ENCODE data around the gene UCK2. TPM values are rescaled to one million over a fixed set of nuclear protein-coding genes. Genes with fewer than 3 reads are reported as not detected.

UCK2 gene
- total RNA-seq, 1 experiment from 2014 or later, result 84.2 TPM

DNA sequence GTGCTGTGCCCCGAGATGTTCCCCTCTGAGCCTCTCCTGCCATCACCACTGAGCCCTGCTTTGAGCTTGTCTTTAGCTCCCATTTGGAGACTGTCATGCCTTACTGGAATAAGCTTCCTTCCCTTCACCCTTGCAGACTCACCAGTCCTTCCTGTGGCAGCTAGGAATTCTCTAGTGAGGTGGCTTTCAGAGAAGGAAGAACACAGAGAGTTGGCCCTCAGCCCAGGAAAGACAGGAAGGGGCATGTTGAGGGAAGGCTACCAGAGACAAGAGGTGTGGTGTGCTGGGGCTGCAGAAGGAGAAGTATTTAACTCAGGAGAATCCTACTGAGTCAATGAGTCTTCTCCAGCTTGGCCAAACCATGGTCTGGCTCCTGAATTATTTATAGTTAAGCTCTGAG is 76.3 kb downstream of the UCK2 start:
- Histone ChIP-seq H3K27ac (no peak overlapping the region), H3K36me3 (peaks cover 23% of the 10 kb centered on the region), H3K4me3 (no peak overlapping the region), H3K27me3 (no peaks in the 10 kb centered on the region), H3K4me1 (peaks cover 9% of the 10 kb centered on the region), H3K9me3 (replicated peaks) (no peaks in the 10 kb centered on the region)
- DNase-seq, result no peak

DNA sequence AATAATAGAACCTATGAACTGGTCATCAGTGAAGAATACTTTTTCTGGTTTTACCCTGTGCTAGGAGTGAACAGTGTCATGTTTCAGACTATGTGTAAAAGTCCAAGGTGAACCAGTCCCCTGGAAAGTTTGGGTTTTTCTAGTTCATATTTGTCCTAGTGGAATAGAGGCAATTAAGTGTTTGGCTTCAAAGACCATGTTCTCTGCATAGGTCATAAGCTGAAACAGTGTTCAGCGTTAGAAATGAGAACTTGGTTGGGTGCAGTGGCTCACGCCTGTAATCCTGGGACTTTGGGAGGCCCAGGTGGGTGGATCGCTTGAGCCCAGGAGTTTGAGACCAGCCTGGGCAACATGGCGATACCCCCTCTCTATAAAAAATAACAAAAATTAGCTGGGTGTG is 77.5 kb downstream of the UCK2 start:
- DNase-seq, result no peak
- H3K27me3 ChIP-seq, result no peaks in the 10 kb centered on the region
- peaks cover 23% of the 10 kb centered on the region for H3K36me3 ChIP-seq
- H3K4me3 ChIP-seq, result no peak overlapping the region
- no peak overlapping the region for H3K27ac ChIP-seq
- no peaks in the 10 kb centered on the region for H3K4me1 ChIP-seq
- H3K9me3 ChIP-seq (replicated peaks), result no peaks in the 10 kb centered on the region

DNA sequence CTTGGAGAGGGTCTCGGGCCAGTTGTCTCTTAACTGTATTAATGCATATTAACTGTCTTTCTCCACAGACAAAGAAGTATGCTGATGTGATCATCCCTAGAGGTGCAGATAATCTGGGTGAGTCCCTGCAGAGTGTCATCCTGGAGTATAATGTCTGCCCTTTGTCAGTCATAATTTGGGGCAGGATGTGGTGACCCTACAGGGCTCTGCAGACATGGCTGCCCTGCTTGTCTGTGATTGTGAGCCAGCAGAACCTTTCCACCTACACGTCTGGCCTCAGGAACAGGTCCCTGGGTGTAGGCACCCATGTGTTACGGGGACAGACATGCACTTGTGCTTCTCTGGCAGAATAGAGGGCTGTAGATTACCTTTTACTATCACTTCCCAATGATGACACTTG is 78.4 kb downstream of the UCK2 start:
- H3K27me3 ChIP-seq, result no peaks in the 10 kb centered on the region
- H3K4me3 ChIP-seq, result no peak overlapping the region
- no peak overlapping the region for H3K27ac ChIP-seq
- no peak for DNase-seq
- H3K4me1 ChIP-seq, result no peaks in the 10 kb centered on the region
- H3K36me3 ChIP-seq, result peaks cover 23% of the 10 kb centered on the region
- no peaks in the 10 kb centered on the region for H3K9me3 ChIP-seq (replicated peaks)

DNA sequence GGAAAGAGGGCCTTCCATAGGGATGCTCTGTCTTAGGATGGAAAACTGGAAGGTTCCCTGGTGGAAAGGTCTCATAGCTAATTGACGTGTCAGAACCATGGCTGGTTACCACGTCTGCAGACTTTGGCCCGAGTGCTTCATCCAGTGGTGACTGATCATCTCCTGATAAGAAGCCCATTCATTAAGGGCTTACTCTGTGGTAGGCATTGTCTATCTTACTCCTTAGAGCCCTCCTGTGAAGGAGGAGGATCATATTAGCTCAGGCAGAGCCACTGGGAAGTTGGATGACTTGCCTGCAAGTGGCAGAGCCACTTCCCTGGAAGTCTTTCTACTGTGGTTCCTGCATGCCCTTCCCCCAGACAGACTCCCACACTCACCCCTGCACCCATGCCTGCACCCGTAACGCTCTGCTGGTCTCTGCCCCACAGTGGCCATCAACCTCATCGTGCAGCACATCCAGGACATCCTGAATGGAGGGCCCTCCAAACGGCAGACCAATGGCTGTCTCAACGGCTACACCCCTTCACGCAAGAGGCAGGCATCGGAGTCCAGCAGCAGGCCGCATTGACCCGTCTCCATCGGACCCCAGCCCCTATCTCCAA is 79.9 kb downstream of the UCK2 start:
- no peak for DNase-seq
- Histone ChIP-seq H3K27me3 (no peaks in the 10 kb centered on the region), H3K9me3 (replicated peaks) (no peaks in the 10 kb centered on the region), H3K27ac (no peak overlapping the region), H3K36me3 (peaks cover 23% of the 10 kb centered on the region), H3K4me1 (no peaks in the 10 kb centered on the region), H3K4me3 (no peak overlapping the region)

DNA sequence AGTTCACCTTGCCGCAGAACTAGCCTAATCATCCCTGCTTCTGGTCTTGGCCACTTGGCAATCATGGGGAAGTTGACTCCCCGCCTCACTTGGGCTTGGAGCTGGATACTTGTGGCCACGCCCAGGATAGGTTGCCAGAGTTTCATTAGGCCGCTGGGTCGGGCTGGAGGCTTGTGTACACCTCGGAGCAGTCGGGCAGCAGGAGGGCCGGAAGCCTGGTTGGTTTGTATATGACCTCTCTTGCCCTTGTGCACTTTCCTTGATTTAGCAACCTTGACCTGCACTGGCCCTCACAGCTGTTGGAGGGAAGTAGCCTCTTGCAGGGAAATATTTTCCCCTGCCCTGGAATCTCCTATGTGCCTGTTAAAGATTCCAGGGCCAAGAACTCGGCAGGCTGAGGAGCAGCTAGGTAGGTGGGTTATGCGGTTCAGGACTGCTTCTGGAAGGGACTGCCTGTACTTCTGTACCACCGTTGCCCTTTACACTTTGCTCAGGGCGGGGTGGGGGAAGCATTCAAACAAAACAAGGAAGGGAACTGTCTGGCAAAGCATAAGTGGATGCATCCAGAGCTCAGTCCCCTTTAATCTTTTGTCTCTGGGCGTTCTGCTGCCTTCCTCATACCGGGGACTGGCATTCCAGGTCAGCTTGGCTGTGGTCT is 83.5 kb downstream of the UCK2 start:
- no peak for DNase-seq
- H3K4me1 ChIP-seq, result no peaks in the 10 kb centered on the region
- no peaks in the 10 kb centered on the region for H3K27me3 ChIP-seq
- H3K27ac ChIP-seq, result no peak overlapping the region
- no peak overlapping the region for H3K4me3 ChIP-seq
- H3K36me3 ChIP-seq, result peaks cover 12% of the 10 kb centered on the region
- H3K9me3 ChIP-seq (replicated peaks), result no peaks in the 10 kb centered on the region

DNA sequence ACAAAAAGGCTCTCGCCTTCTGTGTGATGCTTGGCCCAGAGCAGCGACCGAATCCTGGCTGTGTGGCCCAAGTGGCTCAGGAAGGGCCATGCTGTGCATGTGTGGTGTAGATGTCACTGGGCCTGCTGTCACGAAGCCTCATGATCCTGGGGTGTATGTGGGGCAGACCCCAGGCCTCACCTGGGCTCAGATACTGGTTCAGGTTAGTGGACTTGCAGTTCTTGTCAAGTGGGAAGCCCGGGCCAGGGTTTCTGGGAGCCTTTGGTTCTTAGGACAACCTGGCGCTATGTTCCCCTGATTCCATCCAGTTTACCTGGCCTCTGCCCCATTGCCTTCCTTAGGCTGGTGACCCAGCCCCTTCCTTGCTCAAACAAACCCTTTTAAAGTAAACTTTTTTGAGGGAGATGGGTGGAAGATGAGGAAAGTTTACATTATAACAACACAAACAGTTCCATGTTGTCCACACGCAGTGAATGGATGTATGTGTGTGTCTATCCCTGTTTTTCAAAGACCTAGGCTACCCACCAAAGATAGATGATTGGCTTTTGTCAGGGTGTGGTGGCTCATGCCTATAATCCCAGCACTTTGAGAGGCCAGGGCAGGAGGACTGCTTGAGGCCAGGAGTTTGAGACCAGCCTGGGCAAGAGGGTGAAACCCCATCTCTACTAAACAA is 84.3 kb downstream of the UCK2 start:
- Histone ChIP-seq H3K27me3 (no peaks in the 10 kb centered on the region), H3K9me3 (replicated peaks) (no peaks in the 10 kb centered on the region), H3K4me3 (no peak overlapping the region), H3K36me3 (peaks cover 10% of the 10 kb centered on the region), H3K4me1 (no peaks in the 10 kb centered on the region), H3K27ac (no peak overlapping the region)
- no peak for DNase-seq

DNA sequence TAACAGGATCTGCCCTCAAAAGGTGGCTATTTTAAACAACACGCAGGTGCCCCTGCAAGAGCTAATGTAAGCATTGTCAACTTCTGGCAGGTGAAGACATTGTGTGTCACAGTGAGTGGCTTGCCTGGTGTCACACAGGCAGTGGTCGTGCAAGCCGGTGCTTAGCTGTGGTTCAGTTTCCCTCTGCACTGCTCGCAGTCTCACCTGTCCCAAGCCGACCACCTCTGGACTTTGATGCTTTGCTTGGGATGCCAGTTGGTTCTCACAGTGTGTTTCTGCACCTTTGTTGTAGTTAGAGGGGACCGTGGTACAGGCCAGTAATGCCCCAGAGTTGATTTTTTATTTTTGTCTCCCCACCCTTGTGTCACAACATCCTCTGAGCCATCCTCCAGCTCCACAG is 85.2 kb downstream of the UCK2 start:
- Histone ChIP-seq H3K4me3 (no peak overlapping the region), H3K4me1 (no peaks in the 10 kb centered on the region), H3K27ac (no peak overlapping the region), H3K36me3 (peaks cover 4% of the 10 kb centered on the region; the same call in 1 of the 2 replicates), H3K9me3 (replicated peaks) (no peaks in the 10 kb centered on the region), H3K27me3 (no peaks in the 10 kb centered on the region)
- no peak for DNase-seq

DNA sequence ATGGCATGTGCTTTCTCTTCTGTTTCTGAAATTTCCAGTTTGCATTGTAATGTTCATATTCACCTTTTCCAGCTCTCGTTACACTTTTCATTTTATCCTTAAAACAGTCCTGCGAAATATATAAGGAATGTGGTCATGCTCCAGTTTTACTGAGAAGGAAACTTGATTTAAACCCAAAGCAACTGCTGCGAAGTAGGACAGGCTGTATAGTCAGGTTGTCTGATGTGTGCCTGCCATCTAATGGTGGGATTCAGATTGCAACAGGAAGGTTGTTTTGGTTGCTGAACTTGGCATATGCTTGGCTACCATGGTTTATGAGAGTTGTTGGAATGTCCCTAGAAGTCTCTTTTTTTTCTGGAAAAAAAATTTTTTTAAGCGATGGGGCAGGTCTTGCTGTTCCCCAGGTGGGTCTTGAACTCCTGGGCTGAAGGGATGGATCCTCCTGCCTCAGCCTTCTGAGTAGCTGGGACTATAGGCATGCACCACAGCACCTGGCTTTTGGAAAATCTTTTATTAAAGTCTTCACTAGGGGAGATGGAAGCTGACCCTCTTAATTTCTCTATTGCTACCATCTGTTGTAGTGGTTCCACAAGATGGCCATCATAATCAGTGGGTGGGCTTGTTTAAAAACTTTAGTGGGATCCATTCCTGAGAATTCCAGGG is 86.9 kb downstream of the UCK2 start:
- Histone ChIP-seq H3K27ac (no peak overlapping the region), H3K27me3 (no peaks in the 10 kb centered on the region), H3K4me1 (no peaks in the 10 kb centered on the region), H3K36me3 (no peaks in the 10 kb centered on the region), H3K4me3 (no peak overlapping the region), H3K9me3 (replicated peaks) (no peaks in the 10 kb centered on the region)
- DNase-seq, result peak; percentile 46 to 81

DNA sequence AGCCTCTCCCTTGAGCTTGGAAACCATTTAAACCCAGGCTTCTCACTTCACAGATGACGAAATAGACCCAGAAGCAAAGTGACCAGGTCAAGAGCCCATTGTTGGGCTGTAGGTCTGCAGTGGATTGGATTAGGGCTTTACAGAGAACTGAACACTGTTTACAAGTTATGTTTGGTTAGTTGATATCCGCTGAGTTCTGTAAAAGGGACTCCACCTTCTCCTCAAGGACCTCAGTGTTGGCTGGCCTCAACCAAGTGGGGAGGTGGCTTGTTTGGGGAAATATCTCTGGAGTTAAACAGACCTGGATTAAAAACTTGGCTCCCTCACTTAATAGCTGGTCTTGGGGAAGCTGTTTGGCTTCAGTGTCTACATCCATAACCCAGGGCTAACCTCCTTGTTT is 88.1 kb downstream of the UCK2 start:
- no peak for DNase-seq
- H3K27me3 ChIP-seq, result no peaks in the 10 kb centered on the region
- no peaks in the 10 kb centered on the region for H3K36me3 ChIP-seq
- no peaks in the 10 kb centered on the region for H3K4me1 ChIP-seq
- H3K4me3 ChIP-seq, result no peak overlapping the region
- H3K9me3 ChIP-seq (replicated peaks), result no peaks in the 10 kb centered on the region
- H3K27ac ChIP-seq, result no peak overlapping the region

DNA sequence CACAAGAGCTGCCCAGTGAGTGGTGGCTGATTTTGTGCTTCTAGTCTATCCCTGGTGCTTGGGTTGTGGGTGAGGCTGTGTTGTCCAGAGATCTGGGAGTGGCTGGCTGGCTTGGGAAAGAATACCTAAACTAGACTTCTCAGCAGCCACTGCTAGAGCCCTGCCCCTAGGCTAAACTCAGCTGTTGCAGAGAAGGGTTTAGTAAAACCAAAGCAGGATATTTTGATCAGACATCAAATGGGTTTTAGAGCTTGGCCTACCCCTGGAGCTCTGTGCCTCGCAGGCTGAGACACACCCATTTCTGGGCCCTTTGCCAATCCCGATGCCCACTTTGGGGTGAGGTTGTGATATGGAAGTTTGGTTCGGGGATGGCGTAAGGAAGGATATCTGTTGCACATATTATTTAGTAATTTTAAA is 88.5 kb downstream of the UCK2 start:
- Histone ChIP-seq H3K27me3 (no peaks in the 10 kb centered on the region), H3K4me1 (no peaks in the 10 kb centered on the region), H3K9me3 (replicated peaks) (no peaks in the 10 kb centered on the region), H3K4me3 (no peak overlapping the region), H3K27ac (no peak overlapping the region), H3K36me3 (no peaks in the 10 kb centered on the region)
- DNase-seq, result peak; percentile 13 to 38

DNA sequence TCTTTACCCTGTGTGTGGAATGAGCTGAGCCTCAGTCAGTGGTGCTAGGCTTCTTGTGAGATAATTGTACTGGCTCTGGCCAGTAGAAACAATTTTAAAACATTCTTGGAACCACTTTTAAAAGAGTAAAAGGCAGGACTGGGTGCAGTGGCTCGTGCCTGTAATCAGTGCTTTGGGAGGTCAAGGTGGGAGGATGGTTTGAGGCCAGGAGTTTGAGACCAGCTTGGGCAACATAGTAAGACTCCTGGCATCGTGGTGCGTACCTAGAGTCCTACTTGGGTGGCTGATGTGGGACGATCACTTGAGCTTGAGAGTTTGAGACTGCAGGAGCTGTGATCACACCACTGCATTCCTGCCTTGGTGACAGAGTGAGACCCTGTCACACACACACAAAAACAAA is 89.8 kb downstream of the UCK2 start:
- Histone ChIP-seq H3K4me3 (no peak overlapping the region), H3K9me3 (replicated peaks) (no peaks in the 10 kb centered on the region), H3K36me3 (no peaks in the 10 kb centered on the region), H3K4me1 (no peaks in the 10 kb centered on the region), H3K27ac (no peak overlapping the region), H3K27me3 (no peaks in the 10 kb centered on the region)
- no peak for DNase-seq

DNA sequence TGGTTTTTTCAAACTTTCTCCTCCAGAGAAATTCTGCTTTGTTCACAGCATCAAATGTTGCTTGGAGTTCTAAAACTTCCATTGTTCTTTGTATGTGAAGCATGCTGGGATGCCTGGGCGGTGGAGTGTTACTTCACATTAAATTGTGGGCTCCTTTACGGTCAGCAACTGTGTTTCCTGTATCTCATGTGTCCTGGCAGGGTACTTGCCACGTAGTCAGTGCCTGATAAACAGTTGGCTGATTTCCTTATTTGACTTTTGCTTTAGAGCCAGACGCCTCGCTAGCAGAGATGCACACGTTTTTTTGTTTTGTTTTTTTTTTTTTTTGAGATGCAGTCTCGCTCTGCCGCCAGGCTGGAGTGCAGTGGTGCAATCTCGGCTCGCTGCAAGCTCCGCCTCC is 96.7 kb downstream of the UCK2 start:
- H3K4me3 ChIP-seq, result no peak overlapping the region
- no peaks in the 10 kb centered on the region for H3K9me3 ChIP-seq (replicated peaks)
- H3K36me3 ChIP-seq, result no peaks in the 10 kb centered on the region
- H3K27me3 ChIP-seq, result no peaks in the 10 kb centered on the region
- H3K4me1 ChIP-seq, result no peaks in the 10 kb centered on the region
- DNase-seq, result peak in 1 of 2 experiments; percentile 11
- no peak overlapping the region for H3K27ac ChIP-seq

DNA sequence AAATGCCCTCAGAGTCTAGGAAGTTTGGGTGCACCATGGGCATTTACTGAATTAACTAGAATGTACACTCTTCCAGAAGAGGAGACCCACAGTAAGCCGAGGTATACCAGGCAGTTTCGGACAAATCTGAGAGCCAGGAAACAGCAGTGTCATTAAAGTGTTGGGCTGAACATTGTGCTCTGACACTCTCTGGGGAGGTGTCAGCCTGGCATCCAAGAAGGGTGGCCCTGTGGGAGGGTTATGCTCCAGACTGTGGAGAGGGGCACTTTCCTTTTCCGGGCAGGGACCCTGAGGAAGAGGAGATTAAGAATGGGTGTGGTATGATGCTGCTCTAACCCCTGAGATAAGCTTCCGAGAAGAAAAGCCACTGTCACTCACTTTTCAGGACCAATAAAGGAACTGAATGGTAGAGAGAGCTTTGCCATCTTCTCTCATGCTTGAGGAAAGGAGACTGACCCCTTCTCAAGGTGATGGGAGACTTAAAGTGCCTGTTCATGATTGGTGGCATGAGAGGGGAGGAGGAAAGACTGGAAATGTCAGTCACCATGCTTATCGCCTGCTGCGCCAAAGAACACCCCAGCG is 98.2 kb downstream of the UCK2 start:
- no peak overlapping the region for H3K4me3 ChIP-seq
- H3K27ac ChIP-seq, result no peak overlapping the region
- no peaks in the 10 kb centered on the region for H3K9me3 ChIP-seq (replicated peaks)
- DNase-seq, result no peak
- no peaks in the 10 kb centered on the region for H3K36me3 ChIP-seq
- H3K27me3 ChIP-seq, result no peaks in the 10 kb centered on the region
- no peaks in the 10 kb centered on the region for H3K4me1 ChIP-seq

DNA sequence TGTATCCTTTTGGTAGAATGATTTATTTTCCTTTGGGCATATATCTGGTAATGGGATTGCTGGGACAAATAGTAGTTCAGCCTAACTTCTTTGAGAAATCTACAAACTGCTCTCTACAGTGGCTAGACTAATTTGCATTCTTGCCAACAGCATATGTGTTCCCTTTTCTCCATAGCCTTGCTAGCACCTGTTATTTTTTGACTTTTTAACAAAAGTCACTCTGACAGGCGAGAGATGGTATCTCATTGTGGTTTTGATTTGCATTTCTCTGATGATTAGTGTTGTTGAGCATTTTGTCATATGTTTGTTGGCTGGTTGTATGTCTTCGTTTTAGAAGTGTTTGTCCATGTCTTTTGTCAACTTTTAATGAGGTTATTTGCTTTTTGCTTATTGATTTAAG is 99.8 kb downstream of the UCK2 start:
- no peaks in the 10 kb centered on the region for H3K27me3 ChIP-seq
- H3K36me3 ChIP-seq, result no peaks in the 10 kb centered on the region
- DNase-seq, result peak in 1 of 2 experiments; percentile 9
- H3K27ac ChIP-seq, result no peak overlapping the region
- H3K4me1 ChIP-seq, result no peaks in the 10 kb centered on the region
- H3K4me3 ChIP-seq, result no peak overlapping the region
- H3K9me3 ChIP-seq (replicated peaks), result no peaks in the 10 kb centered on the region

Measured in SJCRH30 (cell line).